Neural cell (in vitro differentiated cells): Measurements from ENCODE around the gene PNMA6F. TPM values are rescaled to one million over a fixed set of nuclear protein-coding genes. Genes with fewer than 3 reads are reported as not detected.

Experiments used
- H2AFZ ChIP-seq: fragments of 200-600, 300-800 bp; sonication (generic), shearing (Covaris generic); 2 replicates; pipeline ENCODE4 v1.6.0; 2014; ENCODE audit warnings: low read depth, mild to moderate bottlenecking, antibody characterized with exemption, low read length, moderate library complexity
- H3F3A ChIP-seq: fragments of 200-600 bp; shearing (Covaris generic); 2 replicates; pipeline ENCODE4 v1.6.1; 2016; ENCODE audit warnings: mild to moderate bottlenecking, moderate library complexity, mixed read lengths, antibody characterized with exemption, low read length; ENCODE audit not compliant: insufficient read depth, poor library complexity, severe bottlenecking
- H3K27ac ChIP-seq: fragments of 200-600, 300-800 bp; sonication (generic), shearing (Covaris generic); 2 replicates; pipeline ENCODE4 v1.5.1; 2014; ENCODE audit warnings: mild to moderate bottlenecking, low read length, moderate library complexity
- H3K27me3 ChIP-seq: fragments of 300-800, 200-600 bp; sonication (generic), shearing (Covaris generic); 2 replicates; pipeline ENCODE4 v1.6.0; 2014; ENCODE audit warnings: mild to moderate bottlenecking, low read depth, low read length, moderate library complexity; ENCODE audit not compliant: insufficient read depth
- H3K36me3 ChIP-seq: fragments of 300-800, 200-600 bp; sonication (generic), shearing (Covaris generic); 2 replicates; pipeline ENCODE4 v1.5.1; 2014; ENCODE audit warnings: mild to moderate bottlenecking, antibody characterized with exemption, low read length, moderate library complexity; ENCODE audit not compliant: insufficient read depth
- H3K4me2 ChIP-seq: fragments of 300-800, 200-600 bp; sonication (generic), shearing (Covaris generic); 2 replicates; pipeline ENCODE4 v1.6.0; 2014; ENCODE audit warnings: mild to moderate bottlenecking, low read length
- H3K4me3 ChIP-seq: fragments of 300-800, 200-600 bp; sonication (generic), shearing (Covaris generic); 2 replicates; pipeline ENCODE4 v1.5.1; 2014; ENCODE audit warnings: mild to moderate bottlenecking, low read length, moderate library complexity
- H3K79me2 ChIP-seq: fragments of 200-600 bp; shearing (Covaris generic); replicated peaks from 2 replicates; pipeline ENCODE4 v1.6.0; 2014; ENCODE audit warnings: mild to moderate bottlenecking, low read length, moderate library complexity; ENCODE audit not compliant: insufficient read depth
- H3K9ac ChIP-seq: fragments of 300-800, 200-600 bp; sonication (generic), shearing (Covaris generic); 2 replicates; pipeline ENCODE4 v1.6.1; 2016; ENCODE audit warnings: mild to moderate bottlenecking, low read length, mixed read lengths
- H3K9me2 ChIP-seq: fragments of 200-600 bp; shearing (Covaris generic); 2 replicates; pipeline ENCODE4 v1.6.1; 2016; ENCODE audit warnings: mild to moderate bottlenecking, low read length, mixed read lengths; ENCODE audit not compliant: insufficient read depth
- H3K9me3 ChIP-seq: fragments of 200-600, 300-800 bp; sonication (generic), shearing (Covaris generic); 2 replicates; pipeline ENCODE4 v1.6.1; 2016; ENCODE audit warnings: mild to moderate bottlenecking, mixed run types, low read length, moderate library complexity, mixed read lengths
- H4K20me1 ChIP-seq: fragments of 200-600 bp; shearing (Covaris generic); 2 replicates; pipeline ENCODE4 v1.6.1; 2016; ENCODE audit warnings: mild to moderate bottlenecking, mixed run types; ENCODE audit not compliant: insufficient read depth
- EP300 ChIP-seq: fragments of 450-650 bp; conservative IDR thresholded peaks from 2 replicates; pipeline ENCODE4 v1.6.1; 2014; ENCODE audit warnings: antibody characterized with exemption, mild to moderate bottlenecking, moderate library complexity; ENCODE audit not compliant: poor library complexity, severe bottlenecking
- EZH2 ChIP-seq: fragments of 200-600, 300-800 bp; shearing (Covaris generic), sonication (generic); IDR thresholded peaks from 2 replicates; pipeline ENCODE4 v1.6.1; 2014; ENCODE audit warnings: antibody characterized with exemption, low read length, borderline replicate concordance, mild to moderate bottlenecking; ENCODE audit not compliant: insufficient read depth, poor library complexity, severe bottlenecking
- MXI1 ChIP-seq: fragments of 450-650 bp; conservative IDR thresholded peaks from 2 replicates; pipeline ENCODE4 v1.6.1; 2014; ENCODE audit warnings: antibody characterized with exemption, mild to moderate bottlenecking; ENCODE audit not compliant: poor library complexity, severe bottlenecking
- POLR2AphosphoS5 ChIP-seq: IDR thresholded peaks from 2 replicates; pipeline ENCODE4 v1.6.1; 2012
- RAD21 ChIP-seq: fragments of 450-650 bp; conservative IDR thresholded peaks from 2 replicates; pipeline ENCODE4 v1.6.1; 2014; ENCODE audit warnings: antibody characterized with exemption, mild to moderate bottlenecking, moderate library complexity
- SMC3 ChIP-seq: fragments of 450-650 bp; conservative IDR thresholded peaks from 2 replicates; pipeline ENCODE4 v1.6.1; 2014; ENCODE audit warnings: antibody characterized with exemption, mild to moderate bottlenecking, moderate library complexity; ENCODE audit not compliant: poor library complexity
- TAF1 ChIP-seq: IDR thresholded peaks from 2 replicates; pipeline ENCODE4 v1.6.1; 2012; ENCODE audit warnings: low read depth
- polyA plus RNA-seq: library from polyadenylated mRNA; depleted of rRNA; stranded (reverse); fragments of >200 nt; gene quantifications from 2 replicates; pipeline ENCODE4 v1.2.3, GENCODE V29; 2014
- TF ChIP-seq, protein P1 (sequence below): fragments of 450-650 bp; IDR thresholded peaks from 2 replicates; pipeline ENCODE4 v1.5.1; 2014; ENCODE audit warnings: antibody characterized with exemption, mild to moderate bottlenecking, moderate library complexity; ENCODE audit not compliant: poor library complexity, severe bottlenecking
- TF ChIP-seq, protein P2 (sequence below): IDR thresholded peaks from 2 replicates; pipeline ENCODE4 v1.6.1; 2012; ENCODE audit warnings: borderline replicate concordance

The PNMA6F gene
- polyA plus RNA-seq, 1 donor from 2014 or later, result 0.77 TPM

DNA sequence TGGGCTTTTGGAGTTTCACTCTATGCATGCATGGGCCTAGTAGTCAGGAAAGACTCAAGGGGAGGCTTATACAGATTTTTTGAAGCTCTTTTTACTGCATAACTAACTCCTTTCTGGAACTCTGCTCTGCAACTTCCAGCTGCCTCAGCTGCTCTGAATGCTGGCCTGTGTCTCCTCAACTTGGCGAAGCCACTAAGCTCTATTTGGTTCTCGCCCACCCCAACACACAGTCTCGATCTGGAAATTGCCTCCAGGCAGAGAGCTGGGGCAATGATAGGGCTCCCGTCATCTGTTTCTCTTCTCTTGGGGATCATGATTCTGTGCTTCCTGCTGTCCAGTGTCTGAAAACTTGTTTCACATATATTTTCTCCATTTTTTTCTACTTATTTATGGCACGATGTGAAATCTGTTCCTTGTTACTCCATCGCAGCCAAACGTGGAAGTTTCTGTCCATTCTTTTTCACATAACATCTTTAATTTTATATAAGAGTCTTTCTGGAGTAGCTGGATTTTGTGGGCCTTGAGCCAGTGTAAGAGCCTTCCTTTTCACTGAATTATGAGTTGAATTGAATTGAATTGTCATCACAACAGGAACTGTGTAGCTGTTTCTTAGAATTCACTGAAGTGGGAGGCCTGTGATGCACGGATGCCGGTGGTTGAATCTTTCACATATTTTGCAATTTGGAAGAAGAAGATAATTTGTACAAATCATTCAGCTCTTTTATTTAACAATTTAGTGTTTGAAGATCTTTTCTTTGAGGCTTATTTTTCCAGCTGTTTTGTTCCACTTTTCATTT lies 21.4 kb upstream of the PNMA6F start:
- no peaks in the 10 kb centered on the region for H3K36me3 ChIP-seq
- TF ChIP-seq, protein P1, sequence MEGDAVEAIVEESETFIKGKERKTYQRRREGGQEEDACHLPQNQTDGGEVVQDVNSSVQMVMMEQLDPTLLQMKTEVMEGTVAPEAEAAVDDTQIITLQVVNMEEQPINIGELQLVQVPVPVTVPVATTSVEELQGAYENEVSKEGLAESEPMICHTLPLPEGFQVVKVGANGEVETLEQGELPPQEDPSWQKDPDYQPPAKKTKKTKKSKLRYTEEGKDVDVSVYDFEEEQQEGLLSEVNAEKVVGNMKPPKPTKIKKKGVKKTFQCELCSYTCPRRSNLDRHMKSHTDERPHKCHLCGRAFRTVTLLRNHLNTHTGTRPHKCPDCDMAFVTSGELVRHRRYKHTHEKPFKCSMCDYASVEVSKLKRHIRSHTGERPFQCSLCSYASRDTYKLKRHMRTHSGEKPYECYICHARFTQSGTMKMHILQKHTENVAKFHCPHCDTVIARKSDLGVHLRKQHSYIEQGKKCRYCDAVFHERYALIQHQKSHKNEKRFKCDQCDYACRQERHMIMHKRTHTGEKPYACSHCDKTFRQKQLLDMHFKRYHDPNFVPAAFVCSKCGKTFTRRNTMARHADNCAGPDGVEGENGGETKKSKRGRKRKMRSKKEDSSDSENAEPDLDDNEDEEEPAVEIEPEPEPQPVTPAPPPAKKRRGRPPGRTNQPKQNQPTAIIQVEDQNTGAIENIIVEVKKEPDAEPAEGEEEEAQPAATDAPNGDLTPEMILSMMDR, result no peak
- TF ChIP-seq EZH2 (no peak), SMC3 (no peak), RAD21 (no peak), TAF1 (no peak), MXI1 (no peak)
- TF ChIP-seq, protein P2, sequence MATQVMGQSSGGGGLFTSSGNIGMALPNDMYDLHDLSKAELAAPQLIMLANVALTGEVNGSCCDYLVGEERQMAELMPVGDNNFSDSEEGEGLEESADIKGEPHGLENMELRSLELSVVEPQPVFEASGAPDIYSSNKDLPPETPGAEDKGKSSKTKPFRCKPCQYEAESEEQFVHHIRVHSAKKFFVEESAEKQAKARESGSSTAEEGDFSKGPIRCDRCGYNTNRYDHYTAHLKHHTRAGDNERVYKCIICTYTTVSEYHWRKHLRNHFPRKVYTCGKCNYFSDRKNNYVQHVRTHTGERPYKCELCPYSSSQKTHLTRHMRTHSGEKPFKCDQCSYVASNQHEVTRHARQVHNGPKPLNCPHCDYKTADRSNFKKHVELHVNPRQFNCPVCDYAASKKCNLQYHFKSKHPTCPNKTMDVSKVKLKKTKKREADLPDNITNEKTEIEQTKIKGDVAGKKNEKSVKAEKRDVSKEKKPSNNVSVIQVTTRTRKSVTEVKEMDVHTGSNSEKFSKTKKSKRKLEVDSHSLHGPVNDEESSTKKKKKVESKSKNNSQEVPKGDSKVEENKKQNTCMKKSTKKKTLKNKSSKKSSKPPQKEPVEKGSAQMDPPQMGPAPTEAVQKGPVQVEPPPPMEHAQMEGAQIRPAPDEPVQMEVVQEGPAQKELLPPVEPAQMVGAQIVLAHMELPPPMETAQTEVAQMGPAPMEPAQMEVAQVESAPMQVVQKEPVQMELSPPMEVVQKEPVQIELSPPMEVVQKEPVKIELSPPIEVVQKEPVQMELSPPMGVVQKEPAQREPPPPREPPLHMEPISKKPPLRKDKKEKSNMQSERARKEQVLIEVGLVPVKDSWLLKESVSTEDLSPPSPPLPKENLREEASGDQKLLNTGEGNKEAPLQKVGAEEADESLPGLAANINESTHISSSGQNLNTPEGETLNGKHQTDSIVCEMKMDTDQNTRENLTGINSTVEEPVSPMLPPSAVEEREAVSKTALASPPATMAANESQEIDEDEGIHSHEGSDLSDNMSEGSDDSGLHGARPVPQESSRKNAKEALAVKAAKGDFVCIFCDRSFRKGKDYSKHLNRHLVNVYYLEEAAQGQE, result no peak
- H3F3A ChIP-seq, result no peaks in the 10 kb centered on the region
- no peak overlapping the region for H3K9ac ChIP-seq
- no peak overlapping the region for H2AFZ ChIP-seq
- H3K9me2 ChIP-seq, result no peaks in the 10 kb centered on the region
- no peak overlapping the region for H3K4me3 ChIP-seq
- no peak overlapping the region for H3K27ac ChIP-seq
- H3K79me2 ChIP-seq, result no peaks in the 10 kb centered on the region
- H3K9me3 ChIP-seq, result no peaks in the 10 kb centered on the region
- H3K4me2 ChIP-seq, result no peak overlapping the region
- no peaks in the 10 kb centered on the region for H3K27me3 ChIP-seq
- H4K20me1 ChIP-seq, result no peaks in the 10 kb centered on the region

DNA sequence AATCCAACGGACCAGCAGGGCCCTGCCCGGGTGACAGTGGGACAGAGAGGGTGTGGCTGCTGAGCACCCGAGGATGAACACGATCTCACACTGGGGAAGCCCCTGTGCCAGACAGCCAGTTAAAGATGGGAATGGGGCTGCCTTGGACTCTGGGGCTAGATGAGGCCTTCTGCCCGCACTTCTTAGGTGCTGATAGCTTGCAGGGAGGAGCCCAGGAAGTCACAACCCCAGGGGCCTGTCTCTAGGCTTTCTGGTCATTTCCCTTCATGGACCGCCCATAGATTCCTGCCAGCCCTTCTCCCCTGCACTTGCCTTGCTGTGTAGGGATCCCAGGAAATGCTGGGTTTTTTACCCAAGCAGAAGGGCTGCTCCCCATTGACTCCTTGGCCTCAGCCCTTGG lies 18.5 kb upstream of the PNMA6F start:
- Histone ChIP-seq H3K9me2 (no peaks in the 10 kb centered on the region), H3K4me3 (no peak overlapping the region), H3K9ac (no peak overlapping the region), H3F3A (no peaks in the 10 kb centered on the region), H3K27ac (no peak overlapping the region), H4K20me1 (no peaks in the 10 kb centered on the region), H3K4me2 (no peak overlapping the region), H2AFZ (no peak overlapping the region), H3K36me3 (no peaks in the 10 kb centered on the region), H3K27me3 (no peaks in the 10 kb centered on the region), H3K9me3 (no peaks in the 10 kb centered on the region), H3K79me2 (peaks cover 9% of the 10 kb centered on the region)
- TF ChIP-seq EZH2, result no peak
- no peak for TF ChIP-seq TAF1
- no peak for TF ChIP-seq MXI1
- no peak for TF ChIP-seq RAD21
- no peak for TF ChIP-seq SMC3
- TF ChIP-seq, protein P1, result no peak
- TF ChIP-seq, protein P2, result no peak
- no peak for TF ChIP-seq EP300
- TF ChIP-seq POLR2AphosphoS5, result no peak
